NCI-H82 (cell line): ENCODE measurements around the gene STX8.
"Not testable (repeated sequence)": the region's sequence is repeated elsewhere in the genome, so short reads cannot be mapped to it uniquely, and the experiment has no call there.

Experiments
- DNase-seq: peaks from one replicate; lab custom pipeline; 2025; lab: John Stamatoyannopoulos, UW

Gene STX8

DNA sequence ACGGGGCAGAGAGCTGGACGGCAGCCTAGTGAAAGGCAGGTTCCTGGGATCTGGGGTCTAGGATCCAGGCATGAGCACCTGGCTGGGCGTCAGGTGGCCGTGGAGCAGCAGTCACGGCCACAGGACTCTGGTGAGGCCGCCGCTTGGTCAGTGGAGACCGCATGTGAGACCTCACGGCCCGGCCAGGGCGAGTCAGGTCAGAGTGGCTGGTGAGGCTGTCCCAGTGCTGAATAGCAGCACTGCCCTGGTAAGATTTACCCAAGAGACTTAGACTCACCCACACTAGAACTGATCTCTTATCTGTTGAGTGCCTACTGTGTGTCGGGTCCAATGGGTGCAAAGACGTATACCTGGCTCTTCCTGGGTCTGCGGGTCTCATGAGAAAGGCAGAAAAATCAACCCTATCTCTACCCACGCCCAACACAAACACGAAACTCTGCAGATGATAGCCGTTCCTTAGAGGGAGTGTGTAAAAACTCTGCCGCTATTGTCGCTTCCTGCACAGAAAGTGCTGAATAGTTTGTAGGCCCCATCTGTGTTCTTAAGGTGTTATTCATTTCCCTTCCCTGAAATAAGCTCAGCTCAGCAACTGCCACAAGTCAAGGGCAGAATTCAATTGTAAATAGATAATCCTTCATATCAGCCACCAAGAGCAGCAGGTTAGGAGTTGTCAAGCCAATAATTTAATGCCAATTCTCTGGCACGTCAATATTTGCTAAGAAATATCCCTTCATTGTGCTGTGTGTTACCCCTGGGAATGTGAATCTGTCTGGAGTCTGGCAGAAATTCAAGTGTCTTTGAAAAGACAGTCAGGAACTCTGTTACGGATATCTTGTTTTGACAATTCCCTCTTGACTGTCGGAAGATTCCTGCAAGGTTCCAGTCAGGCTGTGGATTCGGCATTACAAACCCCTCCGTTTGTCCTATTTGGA lies 314.3 kb downstream of the STX8 start:
- no peak for DNase-seq

DNA sequence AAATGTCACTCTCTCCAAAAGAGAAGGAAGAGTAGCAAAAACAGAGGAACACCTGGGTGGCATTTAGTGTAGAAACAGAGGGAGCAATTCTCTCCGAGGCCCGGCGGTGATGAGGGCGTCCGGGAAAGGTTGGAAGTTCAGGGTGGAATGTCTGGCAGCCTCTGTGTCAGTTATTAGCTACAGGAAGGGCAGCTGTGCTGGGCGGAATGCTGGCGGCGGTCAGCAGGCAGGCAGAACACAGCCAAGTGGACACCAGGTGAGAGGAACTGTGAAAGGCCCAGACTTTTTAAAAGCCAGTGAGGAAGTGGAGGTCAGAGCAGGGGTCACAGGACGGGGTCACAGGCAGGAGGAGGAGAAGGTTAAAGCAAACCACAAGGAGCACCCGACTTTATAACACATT lies 316.2 kb downstream of the STX8 start:
- no peak for DNase-seq

GRCh38 chr17:9258115-9259015 lies 317.3 kb downstream of the STX8 start:
- DNase-seq = no peak

GRCh38 chr17:9257630-9257965 lies 318.0 kb downstream of the STX8 start:
- DNase-seq = not testable (repeated sequence)

- no peak for DNase-seq
Observed at GRCh38 chr17:9256751-9257629, 318.6 kb downstream of the STX8 start.

GRCh38 chr17:9256361-9256750 lies 319.3 kb downstream of the STX8 start:
- DNase-seq = no peak

DNA sequence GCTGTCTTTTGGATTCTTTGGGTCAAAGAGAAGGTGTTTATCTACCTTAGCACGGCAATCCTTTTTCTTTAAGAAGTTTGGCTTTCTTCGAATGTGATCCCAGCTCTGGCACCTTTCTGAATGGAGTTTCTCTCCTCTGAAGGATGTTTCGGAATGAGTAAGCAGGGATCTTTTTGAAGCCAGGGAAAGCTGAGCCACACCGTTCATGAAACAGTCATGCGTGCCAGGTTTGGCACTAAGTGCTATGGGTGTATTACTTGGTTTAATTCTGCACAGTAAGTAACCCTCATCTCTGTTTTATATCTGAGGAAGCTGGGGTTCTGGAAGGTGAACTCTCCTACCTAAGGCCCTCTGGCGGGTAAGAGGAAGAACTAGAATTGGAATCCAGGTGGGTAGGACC lies 319.8 kb downstream of the STX8 start:
- no peak for DNase-seq

DNA sequence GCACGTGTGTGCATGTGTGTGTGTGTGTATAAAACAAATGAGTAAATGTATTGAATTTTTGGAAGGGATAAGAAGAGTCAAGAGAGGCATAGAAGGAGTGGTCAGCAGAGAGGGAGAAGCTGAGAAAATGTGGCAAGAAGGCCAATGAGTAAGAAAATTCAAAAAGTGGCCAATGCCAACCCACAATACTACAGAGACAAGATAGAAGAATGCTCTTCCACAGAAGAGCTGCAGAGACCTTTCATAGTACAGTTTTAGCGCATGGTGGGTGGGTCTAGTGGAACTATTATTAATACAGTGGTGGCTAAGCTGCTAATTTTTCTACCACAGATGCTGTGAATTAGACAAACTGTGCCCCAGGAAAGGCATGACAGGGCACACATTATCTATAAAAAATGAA lies 320.8 kb downstream of the STX8 start:
- DNase-seq = no peak

- DNase-seq = no peak
Observed at GRCh38 chr17:9253308-9253707, 322.3 kb downstream of the STX8 start.

DNA sequence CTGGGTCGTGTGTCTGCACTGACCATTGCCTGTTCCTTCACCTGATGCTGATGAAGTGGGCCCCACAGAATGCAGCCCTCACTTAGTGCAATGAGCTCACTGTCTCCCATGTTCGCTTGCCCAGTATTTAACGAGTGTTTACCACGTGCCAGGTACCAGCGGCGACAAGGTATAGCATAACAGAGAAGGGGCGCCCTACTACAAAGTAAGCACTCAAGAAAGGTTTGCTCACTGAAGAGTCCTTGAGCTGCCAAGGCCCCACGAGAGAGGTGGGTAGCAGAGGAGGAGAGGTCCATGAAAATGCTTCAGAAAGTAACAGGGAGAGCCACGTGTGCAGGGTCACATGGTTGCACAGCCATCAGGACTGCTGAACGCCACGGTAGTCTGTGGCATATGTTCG lies 324.3 kb downstream of the STX8 start:
- no peak for DNase-seq

DNA sequence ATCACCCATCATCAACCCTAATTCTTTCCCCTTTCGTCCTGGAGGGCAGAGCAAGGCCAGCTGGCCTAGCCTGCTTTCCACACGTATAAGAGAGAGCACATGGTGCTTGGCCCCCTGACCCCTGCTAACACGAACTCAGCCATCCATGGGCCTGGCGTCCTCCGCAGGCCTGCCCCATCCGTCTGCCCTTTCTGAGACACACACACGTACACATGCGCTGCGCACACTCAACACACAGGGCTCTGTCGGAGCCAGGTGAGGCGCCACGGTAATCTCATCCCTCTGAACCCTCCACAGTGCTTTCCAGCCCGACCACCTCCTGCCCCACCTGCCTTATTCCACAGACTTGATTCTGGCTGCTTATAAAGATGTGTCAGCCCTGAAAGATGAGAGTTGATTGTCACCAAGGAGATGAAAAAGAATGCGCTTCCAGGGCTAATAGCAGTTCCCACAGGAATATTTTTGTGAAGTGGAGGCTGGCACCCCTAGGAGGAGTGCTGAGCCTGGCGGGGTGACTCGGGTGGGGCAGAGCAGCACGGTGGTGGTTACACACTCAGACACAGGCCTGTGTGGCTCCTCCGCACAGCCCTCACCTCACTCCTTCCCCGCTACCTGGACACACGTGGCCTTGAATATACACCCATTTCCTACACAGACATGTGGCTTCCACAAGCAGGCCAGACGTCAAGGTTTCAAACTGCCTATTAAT lies 326.2 kb downstream of the STX8 start:
- no peak for DNase-seq

DNA sequence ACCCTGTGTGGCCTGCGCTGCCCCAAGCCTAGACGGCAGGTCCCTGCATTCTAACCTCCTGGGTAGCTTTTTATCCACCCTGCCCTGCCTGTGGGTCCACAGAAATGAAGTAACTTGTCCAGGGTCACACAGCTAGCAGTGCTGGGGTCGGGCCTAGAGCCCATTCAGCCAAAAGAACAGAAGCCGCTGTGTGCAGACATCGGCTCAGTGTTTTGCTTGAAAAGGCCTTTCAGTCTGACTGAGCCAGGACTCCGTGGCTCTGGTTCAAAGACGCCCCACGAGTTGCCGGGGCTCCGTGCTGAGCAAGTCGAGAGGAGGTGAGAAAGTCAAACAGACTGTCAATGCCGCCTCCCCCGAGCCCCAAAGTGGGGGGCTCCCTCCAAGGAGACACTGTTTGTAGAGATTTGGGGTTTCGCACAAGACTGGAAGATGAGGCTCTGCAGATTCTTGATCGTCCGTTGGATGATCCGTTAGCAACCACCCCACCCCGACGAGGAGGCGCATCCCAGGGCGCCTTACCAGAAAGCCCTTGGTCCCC lies 328.1 kb downstream of the STX8 start:
- no peak for DNase-seq

- DNase-seq = no peak
Observed at GRCh38 chr17:9244066-9245052, 331.3 kb downstream of the STX8 start.

DNA sequence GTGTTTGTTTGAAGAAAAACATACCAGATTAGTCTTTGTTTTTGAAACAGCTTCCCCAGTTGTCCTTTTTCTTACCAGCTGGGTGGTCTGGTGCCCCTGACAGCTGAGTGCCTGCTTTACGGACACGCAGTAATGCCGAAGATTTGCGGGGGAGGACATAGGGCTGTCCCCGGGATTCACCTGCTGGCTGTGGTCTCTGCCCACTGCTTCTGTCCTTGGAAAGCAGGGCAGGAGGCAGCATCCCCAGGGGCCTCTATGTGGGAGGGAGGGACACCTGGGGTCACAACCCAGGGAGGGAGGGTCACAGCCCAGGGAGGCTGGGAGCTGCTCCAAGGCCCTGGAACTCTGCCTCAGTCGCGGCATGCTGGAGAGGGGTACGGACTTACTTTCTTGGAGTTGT lies 332.6 kb downstream of the STX8 start:
- DNase-seq = no peak

DNA sequence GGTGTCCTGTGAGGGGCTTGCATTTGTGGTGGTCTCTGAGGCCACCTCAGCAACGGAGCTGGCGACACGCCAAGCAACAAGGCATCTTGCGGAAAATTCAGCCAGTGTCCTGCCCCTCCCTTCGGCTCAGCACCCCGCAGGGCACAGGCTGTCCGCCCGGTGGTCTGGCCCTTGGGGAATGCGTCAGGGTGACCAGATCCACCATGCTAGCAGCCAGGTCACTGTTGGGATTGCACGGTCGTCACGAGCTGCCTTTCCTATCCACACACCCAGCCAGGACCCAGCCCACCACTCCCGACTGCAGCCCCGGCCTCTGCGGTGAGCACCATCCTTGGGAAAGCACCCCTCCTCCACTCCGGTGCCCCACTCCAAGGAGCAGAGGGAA lies 333.1 kb downstream of the STX8 start:
- DNase-seq = no peak

GRCh38 chr17:9241774-9242496 lies 333.7 kb downstream of the STX8 start:
- no peak for DNase-seq

DNA sequence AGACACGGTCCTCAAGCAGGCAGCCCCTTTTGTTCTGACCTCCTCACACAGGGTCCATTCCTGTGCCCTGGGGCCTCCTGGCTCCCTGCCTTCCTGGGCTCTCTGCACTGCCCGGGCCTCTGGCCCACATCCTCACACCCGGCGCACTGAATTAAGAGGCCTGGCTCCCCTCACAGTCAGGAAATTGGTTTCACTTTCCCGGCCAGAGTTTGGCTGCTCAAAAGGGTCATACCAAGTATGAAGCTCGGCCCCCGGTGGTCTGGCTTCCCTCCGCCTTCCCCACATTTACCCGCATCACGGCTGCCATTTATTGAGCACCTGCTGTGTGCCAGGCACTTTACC lies 334.3 kb downstream of the STX8 start:
- no peak for DNase-seq

GRCh38 chr17:9240659-9241370 lies 334.8 kb downstream of the STX8 start:
- no peak for DNase-seq
